ENCODE measurements around the gene EIF4G2.
A peak's percentile ranks its signal among the peaks of the same experiment; 100 is the strongest.

EIF4G2 gene

GRCh38 chr11:10800292-10800691 lies 8.4 kb downstream of the EIF4G2 start (continued):
- TF ChIP-seq, protein P1, sequence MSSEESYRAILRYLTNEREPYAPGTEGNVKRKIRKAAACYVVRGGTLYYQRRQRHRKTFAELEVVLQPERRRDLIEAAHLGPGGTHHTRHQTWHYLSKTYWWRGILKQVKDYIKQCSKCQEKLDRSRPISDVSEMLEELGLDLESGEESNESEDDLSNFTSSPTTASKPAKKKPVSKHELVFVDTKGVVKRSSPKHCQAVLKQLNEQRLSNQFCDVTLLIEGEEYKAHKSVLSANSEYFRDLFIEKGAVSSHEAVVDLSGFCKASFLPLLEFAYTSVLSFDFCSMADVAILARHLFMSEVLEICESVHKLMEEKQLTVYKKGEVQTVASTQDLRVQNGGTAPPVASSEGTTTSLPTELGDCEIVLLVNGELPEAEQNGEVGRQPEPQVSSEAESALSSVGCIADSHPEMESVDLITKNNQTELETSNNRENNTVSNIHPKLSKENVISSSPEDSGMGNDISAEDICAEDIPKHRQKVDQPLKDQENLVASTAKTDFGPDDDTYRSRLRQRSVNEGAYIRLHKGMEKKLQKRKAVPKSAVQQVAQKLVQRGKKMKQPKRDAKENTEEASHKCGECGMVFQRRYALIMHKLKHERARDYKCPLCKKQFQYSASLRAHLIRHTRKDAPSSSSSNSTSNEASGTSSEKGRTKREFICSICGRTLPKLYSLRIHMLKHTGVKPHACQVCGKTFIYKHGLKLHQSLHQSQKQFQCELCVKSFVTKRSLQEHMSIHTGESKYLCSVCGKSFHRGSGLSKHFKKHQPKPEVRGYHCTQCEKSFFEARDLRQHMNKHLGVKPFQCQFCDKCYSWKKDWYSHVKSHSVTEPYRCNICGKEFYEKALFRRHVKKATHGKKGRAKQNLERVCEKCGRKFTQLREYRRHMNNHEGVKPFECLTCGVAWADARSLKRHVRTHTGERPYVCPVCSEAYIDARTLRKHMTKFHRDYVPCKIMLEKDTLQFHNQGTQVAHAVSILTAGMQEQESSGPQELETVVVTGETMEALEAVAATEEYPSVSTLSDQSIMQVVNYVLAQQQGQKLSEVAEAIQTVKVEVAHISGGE (tag by site-specific recombination; conservative IDR thresholded peaks at IDR 0.05; ENCODE audit: low read depth) = no peak
- TF ChIP-seq, protein P2, sequence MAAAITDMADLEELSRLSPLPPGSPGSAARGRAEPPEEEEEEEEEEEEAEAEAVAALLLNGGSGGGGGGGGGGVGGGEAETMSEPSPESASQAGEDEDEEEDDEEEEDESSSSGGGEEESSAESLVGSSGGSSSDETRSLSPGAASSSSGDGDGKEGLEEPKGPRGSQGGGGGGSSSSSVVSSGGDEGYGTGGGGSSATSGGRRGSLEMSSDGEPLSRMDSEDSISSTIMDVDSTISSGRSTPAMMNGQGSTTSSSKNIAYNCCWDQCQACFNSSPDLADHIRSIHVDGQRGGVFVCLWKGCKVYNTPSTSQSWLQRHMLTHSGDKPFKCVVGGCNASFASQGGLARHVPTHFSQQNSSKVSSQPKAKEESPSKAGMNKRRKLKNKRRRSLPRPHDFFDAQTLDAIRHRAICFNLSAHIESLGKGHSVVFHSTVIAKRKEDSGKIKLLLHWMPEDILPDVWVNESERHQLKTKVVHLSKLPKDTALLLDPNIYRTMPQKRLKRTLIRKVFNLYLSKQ (tag by site-specific recombination; IDR thresholded peaks at IDR 0.05; ENCODE audit: borderline replicate concordance) = no peak
- TF ChIP-seq WT1 (tag by site-specific recombination; IDR thresholded peaks at IDR 0.05) = no peak

- CTCF ChIA-PET = interaction anchor here (0.5 to 1.6 kb wide), 2 partner anchors 28 to 230 kb away, joined by 3 to 6 read pairs; no protein-coding TSS in a partner anchor
- POLR2A ChIA-PET = interaction anchor here (0.6 to 5.6 kb wide), 4 partner anchors 11 to 230 kb away, joined by 3 to 95 read pairs (median 4); partner anchors contain the start of gene EIF4G2
- H3K4me3 ChIP-seq (ENCODE audit: low read depth, low read length) = no peak overlapping the region
- H3K4me1 ChIP-seq (ENCODE audit: control insufficient read depth, insufficient read depth, low read length) = no peaks in the 10 kb centered on the region
- TF ChIP-seq, protein P3, sequence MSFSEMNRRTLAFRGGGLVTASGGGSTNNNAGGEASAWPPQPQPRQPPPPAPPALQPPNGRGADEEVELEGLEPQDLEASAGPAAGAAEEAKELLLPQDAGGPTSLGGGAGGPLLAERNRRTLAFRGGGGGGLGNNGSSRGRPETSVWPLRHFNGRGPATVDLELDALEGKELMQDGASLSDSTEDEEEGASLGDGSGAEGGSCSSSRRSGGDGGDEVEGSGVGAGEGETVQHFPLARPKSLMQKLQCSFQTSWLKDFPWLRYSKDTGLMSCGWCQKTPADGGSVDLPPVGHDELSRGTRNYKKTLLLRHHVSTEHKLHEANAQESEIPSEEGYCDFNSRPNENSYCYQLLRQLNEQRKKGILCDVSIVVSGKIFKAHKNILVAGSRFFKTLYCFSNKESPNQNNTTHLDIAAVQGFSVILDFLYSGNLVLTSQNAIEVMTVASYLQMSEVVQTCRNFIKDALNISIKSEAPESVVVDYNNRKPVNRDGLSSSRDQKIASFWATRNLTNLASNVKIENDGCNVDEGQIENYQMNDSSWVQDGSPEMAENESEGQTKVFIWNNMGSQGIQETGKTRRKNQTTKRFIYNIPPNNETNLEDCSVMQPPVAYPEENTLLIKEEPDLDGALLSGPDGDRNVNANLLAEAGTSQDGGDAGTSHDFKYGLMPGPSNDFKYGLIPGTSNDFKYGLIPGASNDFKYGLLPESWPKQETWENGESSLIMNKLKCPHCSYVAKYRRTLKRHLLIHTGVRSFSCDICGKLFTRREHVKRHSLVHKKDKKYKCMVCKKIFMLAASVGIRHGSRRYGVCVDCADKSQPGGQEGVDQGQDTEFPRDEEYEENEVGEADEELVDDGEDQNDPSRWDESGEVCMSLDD (tag by site-specific recombination; IDR thresholded peaks at IDR 0.05) = no peak
- TF ChIP-seq ZNF292 (tag by site-specific recombination; IDR thresholded peaks at IDR 0.05; ENCODE audit: borderline replicate concordance, low read depth) = no peak
- TF ChIP-seq MZF1 (tag by site-specific recombination; IDR thresholded peaks at IDR 0.05; ENCODE audit: borderline replicate concordance) = no peak
- no peak for TF ChIP-seq ZNF548 (tag by site-specific recombination; IDR thresholded peaks at IDR 0.05)
- no peak for TF ChIP-seq ZBTB17 (tag by site-specific recombination; IDR thresholded peaks at IDR 0.05)
- no peaks in the 10 kb centered on the region for H3K9me3 ChIP-seq (ENCODE audit: control insufficient read depth, insufficient read depth, low read depth, low read length)
- H3K27ac ChIP-seq (ENCODE audit: extremely low read depth, low read depth, low read length) = no peak overlapping the region
- H3K36me3 ChIP-seq (ENCODE audit: control insufficient read depth in 2 of 2, insufficient read depth in 1 of 2, low read length in 2 of 2) = peaks cover 23 to 82% of the 10 kb centered on the region in 2 experiments
These were observed 10.3 kb downstream of the EIF4G2 start for GRCh38 chr11:10798330-10798928.

GRCh38 chr11:10797531-10797930 lies 11.2 kb downstream of the EIF4G2 start:
- H3K36me3 ChIP-seq (ENCODE audit: control insufficient read depth in 2 of 2, insufficient read depth in 1 of 2, low read length in 2 of 2) = peaks cover 19 to 73% of the 10 kb centered on the region in 2 experiments
- no peak overlapping the region for H3K4me3 ChIP-seq (ENCODE audit: low read depth, low read length)
- CTCF ChIA-PET = interaction anchor here (0.7 kb wide), 1 partner anchor 29 kb away, joined by 3 read pairs; no protein-coding TSS in a partner anchor
- no peaks in the 10 kb centered on the region for H3K9me3 ChIP-seq (ENCODE audit: control insufficient read depth, insufficient read depth, low read depth, low read length)
- H3K4me1 ChIP-seq (ENCODE audit: control insufficient read depth, insufficient read depth, low read length) = no peaks in the 10 kb centered on the region
- no peak overlapping the region for H3K27ac ChIP-seq (ENCODE audit: extremely low read depth, low read depth, low read length)
- TF ChIP-seq, protein P4, sequence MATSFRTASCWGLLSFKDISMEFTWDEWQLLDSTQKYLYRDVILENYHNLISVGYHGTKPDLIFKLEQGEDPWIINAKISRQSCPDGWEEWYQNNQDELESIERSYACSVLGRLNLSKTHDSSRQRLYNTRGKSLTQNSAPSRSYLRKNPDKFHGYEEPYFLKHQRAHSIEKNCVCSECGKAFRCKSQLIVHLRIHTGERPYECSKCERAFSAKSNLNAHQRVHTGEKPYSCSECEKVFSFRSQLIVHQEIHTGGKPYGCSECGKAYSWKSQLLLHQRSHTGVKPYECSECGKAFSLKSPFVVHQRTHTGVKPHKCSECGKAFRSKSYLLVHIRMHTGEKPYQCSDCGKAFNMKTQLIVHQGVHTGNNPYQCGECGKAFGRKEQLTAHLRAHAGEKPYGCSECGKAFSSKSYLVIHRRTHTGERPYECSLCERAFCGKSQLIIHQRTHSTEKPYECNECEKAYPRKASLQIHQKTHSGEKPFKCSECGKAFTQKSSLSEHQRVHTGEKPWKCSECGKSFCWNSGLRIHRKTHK (tag by site-specific recombination; IDR thresholded peaks at IDR 0.05) = no peak
- TF ChIP-seq RBAK (tag by site-specific recombination; IDR thresholded peaks at IDR 0.05) = no peak
- no peak for TF ChIP-seq MEIS1 (CRISPR knock-in tag; IDR thresholded peaks at IDR 0.05; ENCODE audit: borderline replicate concordance)
- no peak for TF ChIP-seq ZNF23 (tag by site-specific recombination; IDR thresholded peaks at IDR 0.05; ENCODE audit: borderline replicate concordance)
- TF ChIP-seq ZNF629 (tag by site-specific recombination; IDR thresholded peaks at IDR 0.05) = no peak
- TF ChIP-seq ZNF184 (tag by site-specific recombination; IDR thresholded peaks at IDR 0.05) = no peak
- TF ChIP-seq, protein P5, sequence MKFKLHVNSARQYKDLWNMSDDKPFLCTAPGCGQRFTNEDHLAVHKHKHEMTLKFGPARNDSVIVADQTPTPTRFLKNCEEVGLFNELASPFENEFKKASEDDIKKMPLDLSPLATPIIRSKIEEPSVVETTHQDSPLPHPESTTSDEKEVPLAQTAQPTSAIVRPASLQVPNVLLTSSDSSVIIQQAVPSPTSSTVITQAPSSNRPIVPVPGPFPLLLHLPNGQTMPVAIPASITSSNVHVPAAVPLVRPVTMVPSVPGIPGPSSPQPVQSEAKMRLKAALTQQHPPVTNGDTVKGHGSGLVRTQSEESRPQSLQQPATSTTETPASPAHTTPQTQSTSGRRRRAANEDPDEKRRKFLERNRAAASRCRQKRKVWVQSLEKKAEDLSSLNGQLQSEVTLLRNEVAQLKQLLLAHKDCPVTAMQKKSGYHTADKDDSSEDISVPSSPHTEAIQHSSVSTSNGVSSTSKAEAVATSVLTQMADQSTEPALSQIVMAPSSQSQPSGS (tag by site-specific recombination; IDR thresholded peaks at IDR 0.05; ENCODE audit: low read depth) = 0 out of 2 replicates have a peak, but pooled peaks have one; percentile 19
- no peak for TF ChIP-seq ZNF513 (tag by site-specific recombination; IDR thresholded peaks at IDR 0.05)
- POLR2A ChIA-PET = interaction anchor here (5.6 kb wide), 1 partner anchor 11 kb away, joined by 95 read pairs; the partner anchor contains the start of gene EIF4G2

All from HEK293 (cell line).